Measurements from ENCODE around the gene ADCY3. TPM values are rescaled to one million over a fixed set of nuclear protein-coding genes. Genes with fewer than 3 reads are reported as not detected.

ADCY3 gene
- total and polyA plus RNA-seq, 2 of the 4 experiments (the other 2 are of a cell fraction), result 17.4 to 46.1 TPM

GRCh38 chr2:24908461-24908901 is 11.6 kb downstream of the ADCY3 start:
- Histone ChIP-seq H3K9ac (ENCODE audit: low read depth, low read length) (no peak overlapping the region), H4K5ac (ENCODE audit: low read depth, low read length) (no peak overlapping the region), H3K27me3 (ENCODE audit: control insufficient read depth, insufficient read depth, low read length) (no peaks in the 10 kb centered on the region), H3K4ac (ENCODE audit: low read depth, low read length) (no peak overlapping the region), H3K4me2 (ENCODE audit: low read depth, low read length) (no peak overlapping the region), H3K36me3 (ENCODE audit: control insufficient read depth, insufficient read depth, low read length) (peaks cover 3% of the 10 kb centered on the region; the same call in 1 of the 2 replicates), H2AK5ac (ENCODE audit: low read depth, low read length) (no peak overlapping the region; the same call in 1 of the 2 replicates), H3K23ac (ENCODE audit: low read depth, low read length) (no peak overlapping the region), H3K14ac (replicated peaks; ENCODE audit: low read depth, low read length) (no peak overlapping the region), H2AFZ (replicated peaks; ENCODE audit: low read length, poor library complexity) (no peak overlapping the region), H2AK9ac (replicated peaks; ENCODE audit: low read depth, low read length, poor library complexity) (no peak overlapping the region), H4K20me1 (ENCODE audit: insufficient read depth, low read length) (peaks cover 15% of the 10 kb centered on the region), H3K27ac (ENCODE audit: insufficient read depth, low read length) (no peak overlapping the region), H3K18ac (ENCODE audit: low read depth, low read length) (no peak overlapping the region), H3K4me1 (ENCODE audit: control insufficient read depth, insufficient read depth, low read length) (peaks cover 12% of the 10 kb centered on the region), H3K9me3 (ENCODE audit: control insufficient read depth, insufficient read depth, low read length) (peaks cover 5% of the 10 kb centered on the region), H4K91ac (ENCODE audit: insufficient read depth, low read depth, low read length) (no peak overlapping the region), H3K79me1 (ENCODE audit: low read depth in 1 of 2, low read length in 2 of 2) (peaks cover 15 to 57% of the 10 kb centered on the region in 2 experiments; a peak in 3 of 4 replicates), H2BK20ac (ENCODE audit: low read depth, low read length) (no peak overlapping the region), H3K56ac (ENCODE audit: extremely low read depth, insufficient read depth, low read length) (no peak overlapping the region), H2BK5ac (ENCODE audit: low read depth, low read length, poor library complexity, severe bottlenecking) (no peak overlapping the region), H3K9me1 (ENCODE audit: insufficient read depth, low read length) (peaks cover 18% of the 10 kb centered on the region), H2BK120ac (ENCODE audit: low read depth, low read length) (no peak overlapping the region), H3K4me3 (ENCODE audit: insufficient read depth, low read depth, low read length) (no peak overlapping the region), H2BK15ac (ENCODE audit: low read depth, low read length) (no peak overlapping the region), H4K8ac (ENCODE audit: low read depth in 2 of 2, low read length in 2 of 2) (no peak overlapping the region)
- ChIA-PET POLR2A (ENCODE audit: unreplicated experiment) (no interaction called here), CTCF (no interaction called here)
- intact Hi-C loops (cut with micrococcal nuclease), result no loop called here
- 93% methylated on average over 3 of the region's 8 CpGs; no CpG with 5 or more reads in 1 of the 2 experiments for WGBS, 2 experiments (ENCODE audit: extremely low coverage in 2 of 2, insufficient read length in 1 of 2)
- in situ Hi-C loops (cut with MboI; ENCODE audit: low sequenced_read_pairs), result no loop called here
- DNase-seq (no peak), ATAC-seq (ENCODE audit: low read depth) (no peak)
- BruUV-seq (replicated peaks), result no TSS peak
- dilution Hi-C loops (cut with HindIII; ENCODE audit: low sequenced_read_pairs, unreplicated experiment), result no loop called here
- TF ChIP-seq MAFK (IDR thresholded peaks at IDR 0.05; ENCODE audit: low read depth, low read length) (no peak), MXI1 (IDR thresholded peaks at IDR 0.05; ENCODE audit: borderline replicate concordance, low read depth, low read length) (no peak), SMC3 (IDR thresholded peaks at IDR 0.05; ENCODE audit: low read depth, low read length) (no peak), FOS (IDR thresholded peaks at IDR 0.05; ENCODE audit: low read depth, low read length) (no peak), RFX5 (IDR thresholded peaks at IDR 0.05; ENCODE audit: low read depth, low read length) (no peak), CHD1 (IDR thresholded peaks at IDR 0.05; ENCODE audit: low read depth, low read length) (no peak), ELK1 (IDR thresholded peaks at IDR 0.05; ENCODE audit: borderline replicate concordance, low read depth, low read length) (no peak), MAZ (IDR thresholded peaks at IDR 0.05; ENCODE audit: borderline replicate concordance, low read depth, low read length) (no peak), BHLHE40 (IDR thresholded peaks at IDR 0.05; ENCODE audit: low read depth, low read length) (no peak), CTCF (conservative IDR thresholded peaks at IDR 0.05; ENCODE audit: low read depth, low read length) (no peak), RCOR1 (IDR thresholded peaks at IDR 0.05; ENCODE audit: insufficient replicate concordance, low read length) (no peak)

Measured in IMR-90 (cell line).